ENCODE data around the gene PWWP2B.

- TF ChIP-seq, protein P1, sequence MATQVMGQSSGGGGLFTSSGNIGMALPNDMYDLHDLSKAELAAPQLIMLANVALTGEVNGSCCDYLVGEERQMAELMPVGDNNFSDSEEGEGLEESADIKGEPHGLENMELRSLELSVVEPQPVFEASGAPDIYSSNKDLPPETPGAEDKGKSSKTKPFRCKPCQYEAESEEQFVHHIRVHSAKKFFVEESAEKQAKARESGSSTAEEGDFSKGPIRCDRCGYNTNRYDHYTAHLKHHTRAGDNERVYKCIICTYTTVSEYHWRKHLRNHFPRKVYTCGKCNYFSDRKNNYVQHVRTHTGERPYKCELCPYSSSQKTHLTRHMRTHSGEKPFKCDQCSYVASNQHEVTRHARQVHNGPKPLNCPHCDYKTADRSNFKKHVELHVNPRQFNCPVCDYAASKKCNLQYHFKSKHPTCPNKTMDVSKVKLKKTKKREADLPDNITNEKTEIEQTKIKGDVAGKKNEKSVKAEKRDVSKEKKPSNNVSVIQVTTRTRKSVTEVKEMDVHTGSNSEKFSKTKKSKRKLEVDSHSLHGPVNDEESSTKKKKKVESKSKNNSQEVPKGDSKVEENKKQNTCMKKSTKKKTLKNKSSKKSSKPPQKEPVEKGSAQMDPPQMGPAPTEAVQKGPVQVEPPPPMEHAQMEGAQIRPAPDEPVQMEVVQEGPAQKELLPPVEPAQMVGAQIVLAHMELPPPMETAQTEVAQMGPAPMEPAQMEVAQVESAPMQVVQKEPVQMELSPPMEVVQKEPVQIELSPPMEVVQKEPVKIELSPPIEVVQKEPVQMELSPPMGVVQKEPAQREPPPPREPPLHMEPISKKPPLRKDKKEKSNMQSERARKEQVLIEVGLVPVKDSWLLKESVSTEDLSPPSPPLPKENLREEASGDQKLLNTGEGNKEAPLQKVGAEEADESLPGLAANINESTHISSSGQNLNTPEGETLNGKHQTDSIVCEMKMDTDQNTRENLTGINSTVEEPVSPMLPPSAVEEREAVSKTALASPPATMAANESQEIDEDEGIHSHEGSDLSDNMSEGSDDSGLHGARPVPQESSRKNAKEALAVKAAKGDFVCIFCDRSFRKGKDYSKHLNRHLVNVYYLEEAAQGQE (IDR thresholded peaks at IDR 0.05; ENCODE audit: insufficient read depth in 1 of 2, low read depth in 2 of 2, low read length in 1 of 2), result no peak
- TF ChIP-seq CTCF (IDR thresholded peaks at IDR 0.05) (no peak), POLR2AphosphoS5 (IDR thresholded peaks at IDR 0.05; ENCODE audit: low read depth, low read length) (no peak), SIN3A (IDR thresholded peaks at IDR 0.05; ENCODE audit: borderline replicate concordance, insufficient read depth, low read depth, low read length) (no peak)
Measured at GRCh38 chr10:132401401-132402118, 4.6 kb downstream of the PWWP2B start.

All from Panc1 (cell line).